SKM-1 treated with dmso at 0.1 percent for 144 hours (cell line): Measurements from ENCODE around the gene TMEM63C.

Experiments
- DNase-seq: peaks from one replicate; lab custom pipeline; 2025; ENCODE audit not compliant: unreplicated experiment; lab: John Stamatoyannopoulos, UW

TMEM63C gene

GRCh38 chr14:77197988-77198387 lies 16.4 kb downstream of the TMEM63C start:
- no peak for DNase-seq

GRCh38 chr14:77198561-77198960 lies 17.0 kb downstream of the TMEM63C start:
- DNase-seq: no peak

GRCh38 chr14:77199590-77199989 lies 18.0 kb downstream of the TMEM63C start:
- no peak for DNase-seq

GRCh38 chr14:77200406-77200985 lies 18.9 kb downstream of the TMEM63C start:
- DNase-seq: no peak

GRCh38 chr14:77201696-77202095 lies 20.1 kb downstream of the TMEM63C start:
- no peak for DNase-seq

- no peak for DNase-seq
Measured at GRCh38 chr14:77203611-77204458, 22.2 kb downstream of the TMEM63C start.

GRCh38 chr14:77204459-77204771 lies 22.8 kb downstream of the TMEM63C start:
- no peak for DNase-seq

GRCh38 chr14:77204907-77205306 lies 23.3 kb downstream of the TMEM63C start:
- DNase-seq: no peak

GRCh38 chr14:77205566-77205965 lies 24.0 kb downstream of the TMEM63C start:
- no peak for DNase-seq

GRCh38 chr14:77206261-77206824 lies 24.7 kb downstream of the TMEM63C start:
- DNase-seq: no peak

- DNase-seq: no peak
Measured at GRCh38 chr14:77206877-77207389, 25.3 kb downstream of the TMEM63C start.

- DNase-seq: no peak
Measured at GRCh38 chr14:77208291-77208978, 26.8 kb downstream of the TMEM63C start.

- DNase-seq: no peak
Measured at GRCh38 chr14:77208979-77209318, 27.4 kb downstream of the TMEM63C start.

GRCh38 chr14:77212097-77212870 lies 30.7 kb downstream of the TMEM63C start:
- DNase-seq: no peak

GRCh38 chr14:77212943-77213678 lies 31.5 kb downstream of the TMEM63C start:
- DNase-seq: no peak

GRCh38 chr14:77213679-77214016 lies 32.0 kb downstream of the TMEM63C start:
- DNase-seq: no peak

- no peak for DNase-seq
Measured at GRCh38 chr14:77214216-77214615, 32.6 kb downstream of the TMEM63C start.

GRCh38 chr14:77217551-77217950 lies 36.0 kb downstream of the TMEM63C start:
- DNase-seq: no peak

- no peak for DNase-seq
Measured at GRCh38 chr14:77219591-77219990, 38.0 kb downstream of the TMEM63C start.

- DNase-seq: no peak
Measured at GRCh38 chr14:77220246-77221017, 38.8 kb downstream of the TMEM63C start.
